NCI-H82 (cell line): ENCODE results near the gene KCNIP3.

Experiments
- DNase-seq: peaks from one replicate; lab custom pipeline; 2025; lab: John Stamatoyannopoulos, UW

The KCNIP3 gene

GRCh38 chr2:95314598-95314963 is 17.4 kb downstream of the KCNIP3 start:
- peak; percentile 76 for DNase-seq

- DNase-seq = peak; percentile 62
These were observed 17.9 kb downstream of the KCNIP3 start for GRCh38 chr2:95314964-95315611.

DNA sequence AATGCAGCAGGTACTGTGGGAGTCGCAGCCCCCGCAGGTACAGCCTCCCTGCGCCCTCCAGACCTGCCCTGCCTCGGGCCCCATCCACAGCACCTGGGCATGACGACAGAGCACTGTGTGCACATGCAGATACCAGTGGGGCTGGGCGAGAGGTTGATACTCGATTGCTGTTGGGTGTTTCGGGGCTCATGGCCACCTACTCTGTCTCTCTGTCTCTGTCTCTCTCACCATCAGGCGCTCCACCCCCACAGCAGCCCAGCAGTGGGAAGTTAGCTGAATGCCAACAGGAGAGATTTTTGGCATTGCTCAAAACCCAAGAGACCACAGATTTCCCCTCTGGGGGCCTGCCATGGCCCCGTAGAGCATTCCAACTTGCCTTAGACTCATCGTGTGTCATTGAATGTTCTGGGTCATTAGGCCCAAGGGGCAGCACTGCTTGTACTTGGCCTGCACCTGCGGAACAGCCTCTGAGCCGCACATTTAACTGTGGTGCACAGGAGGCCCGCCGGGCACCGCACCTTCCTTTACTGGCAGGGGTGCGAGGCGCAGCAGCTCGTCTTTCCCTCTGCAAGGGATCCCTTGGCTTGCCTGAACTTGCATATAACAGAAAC is 18.8 kb downstream of the KCNIP3 start:
- DNase-seq = no peak

DNA sequence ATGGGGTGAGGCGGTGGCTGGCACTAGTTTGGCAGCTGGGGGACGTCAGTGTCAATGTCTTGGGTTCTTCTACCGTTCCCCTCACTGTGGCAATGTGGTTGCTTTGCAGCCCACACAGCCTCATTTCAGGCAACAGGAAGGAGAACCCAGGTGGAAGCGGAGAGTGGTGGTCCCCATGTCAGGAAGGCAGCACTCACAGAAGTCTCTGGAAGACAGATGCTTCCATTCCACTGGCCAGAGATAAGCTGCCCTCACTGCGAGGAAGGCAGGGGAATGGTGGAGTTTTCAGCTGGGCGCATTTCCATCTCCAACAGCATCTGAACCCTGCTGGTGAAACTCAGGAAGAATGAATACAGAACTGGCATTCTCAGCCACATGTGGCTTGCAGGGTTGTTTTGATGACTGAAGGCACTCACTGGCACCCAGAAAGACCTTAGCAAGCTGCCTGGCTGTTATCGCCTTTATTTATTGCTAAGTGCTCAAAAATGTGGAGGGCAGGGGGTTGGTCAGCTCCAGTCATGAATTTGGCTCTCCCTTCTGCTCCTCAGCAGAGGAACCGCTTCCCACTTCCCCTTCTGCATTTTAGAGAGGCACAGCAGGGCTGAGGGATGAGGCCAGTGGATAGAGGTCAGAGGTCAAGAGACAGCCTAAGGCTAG is 19.4 kb downstream of the KCNIP3 start:
- DNase-seq = no peak

DNA sequence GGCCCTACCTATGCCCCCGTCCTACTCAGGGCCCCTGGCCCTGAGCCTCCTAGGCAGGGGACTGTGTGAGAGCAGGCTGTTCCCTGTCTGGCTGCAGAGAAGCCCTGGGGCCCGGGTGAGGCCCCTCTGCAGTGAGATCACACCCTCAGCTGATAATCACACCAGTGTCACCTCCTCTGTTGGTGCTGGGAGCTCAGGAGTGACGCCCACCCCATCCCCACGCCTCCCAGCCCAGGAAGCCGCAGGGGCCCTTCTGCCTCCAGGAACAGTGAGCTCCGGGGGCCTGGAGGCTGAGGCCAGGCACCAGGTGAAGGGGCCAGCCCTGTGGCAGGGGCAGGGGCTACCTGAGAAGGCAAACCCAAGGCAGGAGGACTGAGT is 20.0 kb downstream of the KCNIP3 start:
- no peak for DNase-seq

DNA sequence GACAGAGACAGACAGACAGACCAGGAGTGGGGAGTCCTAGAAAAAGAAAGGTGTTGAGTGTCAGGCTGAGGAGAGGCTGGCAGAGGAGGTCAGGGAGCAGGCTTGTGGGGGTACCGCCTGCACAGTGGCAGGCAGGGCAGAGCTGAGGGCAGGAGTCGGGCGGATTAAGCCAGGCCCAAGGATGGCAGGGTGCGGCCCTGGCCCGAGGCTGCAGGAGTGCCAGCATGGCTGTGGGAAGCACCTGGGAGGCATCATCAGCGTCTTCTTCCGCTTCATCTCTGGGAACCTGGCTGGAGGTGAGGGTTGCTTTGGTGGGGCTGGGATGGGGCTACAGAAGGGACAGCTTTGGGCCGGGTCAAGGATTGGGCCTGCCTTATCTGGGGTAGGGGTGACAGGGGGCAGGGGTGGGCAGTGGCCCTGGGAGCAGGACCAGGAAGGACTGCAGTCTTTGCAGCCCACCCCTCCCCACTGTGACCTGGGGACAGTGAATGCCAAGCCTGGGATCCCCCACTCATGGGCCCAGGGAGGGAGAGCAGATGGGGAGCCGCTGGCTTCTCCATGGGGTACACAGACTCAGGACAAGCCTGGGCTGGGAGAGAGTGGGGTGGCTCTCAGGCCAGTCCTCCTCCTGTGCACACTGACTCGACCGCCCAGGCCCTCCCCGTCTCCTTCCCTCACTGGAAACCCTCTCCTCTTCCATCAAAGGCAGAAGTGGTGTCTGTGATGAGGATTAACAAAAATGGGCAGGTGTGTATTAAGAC is 20.7 kb downstream of the KCNIP3 start:
- DNase-seq = no peak

GRCh38 chr2:95318431-95319220 is 21.5 kb downstream of the KCNIP3 start:
- DNase-seq = no peak

DNA sequence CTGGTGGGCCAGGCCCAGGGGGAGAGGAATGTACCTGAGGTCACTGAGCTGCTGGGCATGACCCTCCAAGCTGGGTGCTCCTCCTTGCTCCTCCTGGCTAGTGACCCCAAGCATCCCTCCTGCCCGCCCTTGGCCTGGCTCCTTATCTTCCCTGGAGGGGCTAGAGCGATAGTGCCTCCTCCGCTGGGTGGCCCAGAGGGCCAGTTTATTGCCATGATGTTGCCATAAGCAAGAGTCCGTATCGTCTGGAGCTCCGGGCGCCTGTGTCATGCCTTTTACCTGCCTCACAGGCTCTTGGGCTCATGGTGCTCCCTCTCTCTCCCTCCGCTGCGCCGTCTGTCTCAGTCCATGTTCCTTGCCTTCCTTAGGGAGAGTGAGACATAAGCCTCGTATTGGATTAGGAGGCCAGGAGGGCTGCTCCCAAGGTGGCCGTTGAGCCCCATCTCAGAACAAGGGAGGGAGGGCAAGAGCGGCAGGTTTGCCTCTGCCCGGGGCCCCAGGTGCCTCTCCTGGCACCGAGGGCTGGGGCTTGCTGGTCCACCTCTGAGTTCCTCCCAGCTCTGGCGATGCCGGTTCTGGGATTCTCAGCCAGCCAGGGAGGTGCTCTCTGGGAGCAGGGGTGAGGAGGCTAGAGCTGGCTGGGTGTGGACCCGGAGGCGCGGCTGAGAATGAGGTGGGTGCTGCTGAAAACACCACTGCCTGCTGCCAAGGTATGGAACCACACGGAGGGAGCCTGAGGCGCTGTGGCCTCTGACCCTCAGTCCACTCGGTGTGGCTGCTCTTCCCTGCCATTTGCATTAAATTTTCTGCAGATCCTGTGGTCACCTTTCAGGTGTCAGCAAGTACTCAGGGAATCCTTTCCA is 22.6 kb downstream of the KCNIP3 start:
- DNase-seq = peak; percentile 85

GRCh38 chr2:95320344-95320712 is 23.2 kb downstream of the KCNIP3 start:
- no peak for DNase-seq

GRCh38 chr2:95320986-95321767 is 24.0 kb downstream of the KCNIP3 start:
- no peak for DNase-seq

- DNase-seq = peak; percentile 62
These were observed 26.4 kb downstream of the KCNIP3 start for GRCh38 chr2:95323347-95324155.

GRCh38 chr2:95325026-95325425 is 27.9 kb downstream of the KCNIP3 start:
- DNase-seq = no peak

GRCh38 chr2:95325590-95326432 is 28.7 kb downstream of the KCNIP3 start:
- DNase-seq = no peak

DNA sequence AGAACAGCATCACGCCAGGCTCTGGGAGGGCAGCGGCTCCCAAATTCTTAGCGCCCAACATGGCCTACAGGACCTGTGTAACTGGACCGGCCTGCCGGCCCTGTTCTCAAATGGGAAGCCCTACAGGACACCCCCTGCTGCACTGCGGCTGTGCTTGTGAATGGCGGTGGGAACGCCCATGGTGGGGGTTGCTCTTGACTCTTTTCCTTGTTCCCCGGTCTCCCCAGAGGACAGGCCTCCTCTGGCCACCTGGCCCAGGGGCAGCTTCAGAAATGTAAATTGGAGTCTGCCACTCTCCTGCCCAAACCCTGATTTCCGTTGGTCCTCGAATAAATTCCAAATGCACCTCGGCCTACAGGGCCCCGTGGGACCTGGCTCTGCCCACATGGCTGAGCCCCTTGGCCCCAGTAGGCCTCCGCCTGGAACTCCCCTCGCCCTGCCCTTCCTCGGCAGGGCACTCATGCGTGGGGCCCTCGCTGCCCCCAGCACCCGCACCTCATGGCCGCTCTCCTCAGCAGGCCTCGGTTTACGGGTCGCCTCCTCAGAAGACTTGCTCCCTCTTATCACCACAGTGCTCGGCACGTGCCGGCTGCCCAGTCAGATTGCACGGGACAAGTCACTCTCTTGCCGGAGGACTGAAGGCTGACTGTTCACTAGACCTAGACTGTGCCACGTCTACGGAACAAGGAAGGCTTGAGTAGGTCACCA is 29.4 kb downstream of the KCNIP3 start:
- no peak for DNase-seq

DNA sequence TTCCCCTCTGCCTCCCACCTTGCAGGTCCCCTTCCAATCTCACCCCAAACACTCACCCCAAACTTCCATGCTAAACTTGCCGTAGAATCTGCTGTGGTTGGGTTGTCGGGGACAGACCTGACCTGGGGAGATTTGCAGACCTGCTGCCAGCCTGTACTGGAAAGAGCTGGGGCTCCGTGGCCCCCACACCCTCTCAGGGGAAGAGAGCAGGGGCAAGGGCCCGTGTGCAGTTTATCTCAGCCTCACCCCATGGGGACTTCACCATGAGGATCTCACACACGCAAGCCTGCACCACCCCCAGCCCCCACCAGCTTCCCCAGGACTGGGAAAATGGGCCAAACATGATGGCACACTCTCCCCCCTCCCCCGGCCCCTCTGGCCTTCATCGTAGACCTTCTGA is 30.7 kb downstream of the KCNIP3 start:
- no peak for DNase-seq

- no peak for DNase-seq
These were observed 31.4 kb downstream of the KCNIP3 start for GRCh38 chr2:95328358-95329125.

DNA sequence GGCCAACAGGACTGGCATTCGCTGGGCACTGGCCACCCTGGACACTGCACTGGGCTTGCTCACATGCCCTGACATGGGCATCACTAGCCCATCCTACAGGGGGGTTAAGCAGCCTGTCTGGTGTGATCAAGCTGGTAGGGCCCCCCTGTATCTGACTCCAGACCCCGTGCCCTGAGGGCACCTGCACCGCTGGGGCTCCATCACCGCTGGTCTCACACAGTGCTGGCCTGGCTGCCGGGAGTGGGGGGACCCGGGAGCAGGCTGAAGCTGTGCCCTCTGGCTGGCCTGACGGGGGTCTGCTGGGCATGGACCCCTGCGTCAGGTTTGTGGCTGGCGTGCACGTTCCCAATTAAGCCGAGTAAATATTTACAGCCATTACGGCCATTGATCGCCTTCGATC is 32.3 kb downstream of the KCNIP3 start:
- DNase-seq = no peak
